Esophagus muscularis mucosa (tissue), 4 donors: ENCODE measurements around the gene SLC25A23. TPM values are rescaled to one million over a fixed set of nuclear protein-coding genes. Genes with fewer than 3 reads are reported as not detected.

ENCODE experiments used
- DNase-seq: peaks from one replicate; pipeline ENCODE4 v3.0.0-alpha.2; 2017; ENCODE audit errors: extremely low spot score
- H3K27ac ChIP-seq, 4 donors: fragments of 200-600 bp; sonication (generic); replicated peaks in 1 of 4; 1 replicate in 3 of 4; 2 replicates in 1 of 4; pipeline ENCODE4 v1.5.1; 2016 to 2019; ENCODE audit warnings: mild to moderate bottlenecking in 1 of 4
- H3K27me3 ChIP-seq, 4 donors: fragments of 200-600 bp; sonication (generic); one replicate each; pipeline versions ENCODE4 v1.5.1 to v1.6.0; 2016 to 2019
- H3K36me3 ChIP-seq, 4 donors: fragments of 200-600 bp; sonication (generic); one replicate each; pipeline ENCODE4 v1.5.1; 2016 to 2019
- H3K4me1 ChIP-seq, 4 donors: fragments of 200-600 bp; sonication (generic); one replicate each; pipeline ENCODE4 v1.5.1; 2016 to 2019
- H3K4me3 ChIP-seq, 4 donors: fragments of 200-600 bp; sonication (generic); 1 replicate in 2 of 4; 2 replicates in 2 of 4; pipeline ENCODE4 v1.5.1; 2016 to 2019; ENCODE audit warnings: mild to moderate bottlenecking in 4 of 4, moderate library complexity in 1 of 4
- H3K9me3 ChIP-seq, 4 donors: fragments of 200-600 bp; sonication (generic); 1 replicate in 3 of 4; 2 replicates in 1 of 4; pipeline ENCODE4 v1.5.1; 2016 to 2019
- CTCF ChIP-seq, 3 experiments: fragments of 200-600 bp in 2 of 3; fragments of 450-650 bp in 1 of 3; sonication (generic) in 2 of 3; IDR thresholded peaks; one replicate each; pipeline ENCODE4 v1.5.1; 2017 to 2019; ENCODE audit warnings: antibody characterized with exemption in 3 of 3, mild to moderate bottlenecking in 2 of 3, moderate library complexity in 1 of 3
- EP300 ChIP-seq: sonication (generic); formaldehyde crosslinking; IDR thresholded peaks from one replicate; pipeline ENCODE4 v1.6.1; 2017; ENCODE audit warnings: antibody characterized with exemption
- POLR2A ChIP-seq: fragments of 450-650 bp; IDR thresholded peaks from one replicate; pipeline ENCODE4 v1.6.1; 2017; ENCODE audit warnings: antibody characterized with exemption, moderate library complexity, mild to moderate bottlenecking, low read depth
- POLR2AphosphoS5 ChIP-seq, 2 donors: sonication (generic); formaldehyde crosslinking; IDR thresholded peaks; one replicate each; pipeline ENCODE4 v1.6.1; 2017; ENCODE audit warnings: antibody characterized with exemption in 2 of 2
- WGBS: methylation state at CpG from one replicate; pipeline ENCODE4 v1.1.5; 2018; 5-methylcytosine and 5-hydroxymethylcytosine counted together
- intact Hi-C: fragments of 100-400 bp; cut with DNase I; formaldehyde crosslinking; loops from one replicate; pipeline ENCODE4 v1.15.1; 2023
- total RNA-seq, 4 donors: library from RNA; depleted of rRNA; stranded (reverse); fragments of >200 nt; gene quantifications; one replicate each; pipeline versions ENCODE4 v1.1.0 to v1.2.1, GENCODE V29; 2016

SLC25A23 gene
- total RNA-seq, 4 donors from 2014 or later = 215 to 412 (median 315) TPM

GRCh38 chr19:6416658-6417405, 42.8 kb downstream of the SLC25A23 start:
- Histone ChIP-seq H3K27me3 (no peaks in the 10 kb centered on the region), H3K9me3 (no peaks in the 10 kb centered on the region), H3K36me3 (peaks cover 60 to 84% (median 81%) of the 10 kb centered on the region in 4 donors), H3K4me1 (peaks cover 7 to 50% (median 36%) of the 10 kb centered on the region in 4 donors), H3K4me3 (no peak overlapping the region), H3K27ac (peak overlapping the region in 1 of 4 donors; percentile 9)
- WGBS = 91% methylated on average over 19 of the region's 29 CpGs
- intact Hi-C loops = no loop called here
- no peak for DNase-seq
- no peak for TF ChIP-seq POLR2AphosphoS5 (IDR thresholded peaks at IDR 0.05)
- no peak for TF ChIP-seq POLR2A
- no peak for TF ChIP-seq CTCF (IDR thresholded peaks at IDR 0.05)
- TF ChIP-seq EP300 = no peak

DNA sequence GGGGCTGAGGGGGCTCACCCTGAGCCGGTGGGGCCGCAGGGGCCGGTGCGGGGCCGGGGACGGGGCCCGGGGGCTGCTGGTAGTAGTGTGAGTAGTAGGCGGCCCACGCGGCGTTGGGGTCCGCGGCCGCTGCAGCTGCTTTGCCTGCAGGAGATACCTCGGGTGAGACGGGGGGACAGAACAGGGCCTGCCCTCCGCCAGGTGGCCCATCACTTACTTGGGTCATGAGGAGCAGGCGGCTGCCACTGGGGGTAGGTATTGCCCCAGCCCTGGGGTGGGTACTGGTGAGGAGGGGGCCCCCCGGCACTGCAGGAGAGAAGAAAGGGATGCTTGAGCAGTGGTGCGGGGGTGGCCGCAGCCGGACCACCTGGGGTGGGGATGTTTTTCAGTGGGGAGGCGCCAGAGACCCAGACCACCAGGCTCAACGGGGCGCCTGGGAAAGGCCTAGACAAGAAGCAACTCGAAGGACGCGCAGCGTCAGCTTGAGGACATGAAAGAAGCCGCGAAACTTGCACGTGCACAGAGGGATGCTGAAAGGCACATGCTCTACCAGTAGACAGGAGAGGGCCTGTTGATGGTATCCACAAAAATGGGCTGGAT, 43.9 kb downstream of the SLC25A23 start:
- 94% methylated on average over 32 of the region's 32 CpGs for WGBS
- intact Hi-C loops = no loop called here
- TF ChIP-seq EP300 = no peak
- no peak for TF ChIP-seq POLR2AphosphoS5 (IDR thresholded peaks at IDR 0.05)
- TF ChIP-seq POLR2A = no peak
- TF ChIP-seq CTCF (IDR thresholded peaks at IDR 0.05) = no peak
- H3K9me3 ChIP-seq = no peaks in the 10 kb centered on the region
- H3K27ac ChIP-seq = no peak overlapping the region
- peaks cover 60 to 73% (median 70%) of the 10 kb centered on the region in 4 donors for H3K36me3 ChIP-seq
- no peak for DNase-seq
- H3K4me1 ChIP-seq = peaks cover 0 to 39% (median 25%) of the 10 kb centered on the region in 4 donors
- no peaks in the 10 kb centered on the region for H3K27me3 ChIP-seq
- H3K4me3 ChIP-seq = no peak overlapping the region

GRCh38 chr19:6414793-6415590, 44.6 kb downstream of the SLC25A23 start:
- intact Hi-C loops = no loop called here
- TF ChIP-seq POLR2AphosphoS5 (IDR thresholded peaks at IDR 0.05) = no peak
- TF ChIP-seq POLR2A = no peak
- no peak for TF ChIP-seq CTCF (IDR thresholded peaks at IDR 0.05)
- TF ChIP-seq EP300 = no peak
- peaks cover 59 to 66% (median 63%) of the 10 kb centered on the region in 4 donors for H3K36me3 ChIP-seq
- no peaks in the 10 kb centered on the region for H3K9me3 ChIP-seq
- H3K27me3 ChIP-seq = no peaks in the 10 kb centered on the region
- H3K27ac ChIP-seq = no peak overlapping the region
- DNase-seq = no peak
- peaks cover 0 to 32% (median 22%) of the 10 kb centered on the region in 4 donors for H3K4me1 ChIP-seq
- 87% methylated on average over 26 of the region's 47 CpGs for WGBS
- H3K4me3 ChIP-seq = no peak overlapping the region

DNA sequence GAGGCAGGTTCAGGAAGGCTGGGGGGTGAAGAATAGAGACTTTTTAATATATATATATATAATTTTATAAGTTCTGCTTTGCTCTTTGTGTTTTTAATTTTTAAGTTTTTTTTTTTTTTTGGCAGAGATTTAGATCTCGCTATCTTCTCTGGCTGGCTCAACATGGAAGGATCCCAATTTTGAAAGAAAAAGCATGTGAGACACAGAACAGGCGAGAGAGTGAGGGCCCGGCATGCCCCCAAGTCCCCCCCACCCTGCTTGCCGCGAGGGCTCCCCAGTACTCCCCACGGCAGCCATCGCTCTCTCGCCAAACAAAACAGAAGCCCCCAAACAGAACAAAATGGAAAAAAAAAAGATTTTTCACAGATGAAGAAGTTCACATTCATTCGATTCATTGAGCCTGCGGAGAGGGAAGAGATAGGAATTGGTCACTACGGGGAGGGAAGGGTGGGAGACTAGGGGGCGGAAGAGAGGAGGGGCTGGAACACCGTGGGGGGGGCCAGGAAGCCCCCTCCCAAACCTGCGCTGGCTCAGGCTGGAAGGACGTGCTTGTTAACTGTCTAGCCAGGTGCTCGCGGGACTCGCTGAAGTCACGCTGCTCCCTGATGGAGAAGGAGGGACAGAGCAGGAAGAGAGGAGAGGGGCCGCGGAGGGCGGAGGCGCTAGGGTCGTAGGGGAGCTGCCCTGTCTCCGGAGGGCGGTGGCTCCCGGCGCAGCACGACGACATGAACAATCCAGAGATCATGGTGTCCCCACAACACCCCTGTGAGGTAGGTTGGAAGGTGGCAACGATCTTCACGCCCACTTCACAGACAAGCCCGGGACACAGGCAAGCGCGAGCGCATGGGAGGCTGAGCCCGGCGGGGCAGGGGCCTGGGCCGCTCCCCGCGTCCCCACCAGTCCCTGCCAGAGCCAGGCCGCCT, 45.6 kb downstream of the SLC25A23 start:
- 68% methylated on average over 39 of the region's 42 CpGs for WGBS
- peaks cover 49 to 55% (median 53%) of the 10 kb centered on the region in 4 donors for H3K36me3 ChIP-seq
- no peak for DNase-seq
- no peaks in the 10 kb centered on the region for H3K27me3 ChIP-seq
- H3K4me1 ChIP-seq = peaks cover 0 to 30% (median 22%) of the 10 kb centered on the region in 4 donors
- no peak overlapping the region for H3K4me3 ChIP-seq
- TF ChIP-seq CTCF (IDR thresholded peaks at IDR 0.05) = no peak
- TF ChIP-seq EP300 = no peak
- TF ChIP-seq POLR2A = no peak
- TF ChIP-seq POLR2AphosphoS5 (IDR thresholded peaks at IDR 0.05) = no peak
- H3K9me3 ChIP-seq = no peaks in the 10 kb centered on the region
- intact Hi-C loops = no loop called here
- peak overlapping the region; percentile 12 to 53 (median 42) for H3K27ac ChIP-seq
